HFF-Myc (cell line): Measurements from ENCODE around the gene DTHD1.

ENCODE experiments used
- DNase-seq: peaks from one replicate; pipeline ENCODE4 v3.0.0-alpha.2; 2011; ENCODE audit warnings: low read depth; ENCODE audit errors: extremely low read depth
- H3K4me3 ChIP-seq: replicated peaks from 2 replicates; pipeline ENCODE4 v1.5.1; 2011; ENCODE audit warnings: low read depth, mild to moderate bottlenecking, control low read depth, low read length
- TF ChIP-seq, protein P1 (sequence below): IDR thresholded peaks from 2 replicates; pipeline ENCODE4 v1.5.1; 2012; ENCODE audit warnings: mild to moderate bottlenecking, low read depth, low read length, control low read depth; ENCODE audit errors: missing control alignments

The DTHD1 gene

DNA sequence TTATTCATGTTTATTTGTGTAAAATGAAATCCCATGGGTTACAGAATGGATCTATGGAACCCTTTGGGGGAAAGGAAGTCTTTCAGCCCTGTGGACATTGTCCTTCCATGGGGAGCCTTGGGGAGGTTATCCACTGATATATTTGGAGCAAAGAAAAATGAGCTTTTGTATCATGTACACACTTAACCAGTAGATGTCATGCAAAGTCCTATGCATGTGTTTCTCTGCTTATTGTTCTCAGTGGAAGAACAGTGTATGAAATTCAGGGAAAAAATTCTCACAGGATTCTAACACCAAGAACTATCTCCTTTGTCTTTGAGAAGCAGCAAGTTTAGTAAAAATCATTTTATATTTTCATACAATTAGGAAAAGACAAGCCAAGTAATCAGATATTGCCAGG lies 105.3 kb downstream of the DTHD1 start:
- H3K4me3 ChIP-seq, result no peak overlapping the region
- DNase-seq, result no peak
- TF ChIP-seq, protein P1, sequence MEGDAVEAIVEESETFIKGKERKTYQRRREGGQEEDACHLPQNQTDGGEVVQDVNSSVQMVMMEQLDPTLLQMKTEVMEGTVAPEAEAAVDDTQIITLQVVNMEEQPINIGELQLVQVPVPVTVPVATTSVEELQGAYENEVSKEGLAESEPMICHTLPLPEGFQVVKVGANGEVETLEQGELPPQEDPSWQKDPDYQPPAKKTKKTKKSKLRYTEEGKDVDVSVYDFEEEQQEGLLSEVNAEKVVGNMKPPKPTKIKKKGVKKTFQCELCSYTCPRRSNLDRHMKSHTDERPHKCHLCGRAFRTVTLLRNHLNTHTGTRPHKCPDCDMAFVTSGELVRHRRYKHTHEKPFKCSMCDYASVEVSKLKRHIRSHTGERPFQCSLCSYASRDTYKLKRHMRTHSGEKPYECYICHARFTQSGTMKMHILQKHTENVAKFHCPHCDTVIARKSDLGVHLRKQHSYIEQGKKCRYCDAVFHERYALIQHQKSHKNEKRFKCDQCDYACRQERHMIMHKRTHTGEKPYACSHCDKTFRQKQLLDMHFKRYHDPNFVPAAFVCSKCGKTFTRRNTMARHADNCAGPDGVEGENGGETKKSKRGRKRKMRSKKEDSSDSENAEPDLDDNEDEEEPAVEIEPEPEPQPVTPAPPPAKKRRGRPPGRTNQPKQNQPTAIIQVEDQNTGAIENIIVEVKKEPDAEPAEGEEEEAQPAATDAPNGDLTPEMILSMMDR, result no peak

DNA sequence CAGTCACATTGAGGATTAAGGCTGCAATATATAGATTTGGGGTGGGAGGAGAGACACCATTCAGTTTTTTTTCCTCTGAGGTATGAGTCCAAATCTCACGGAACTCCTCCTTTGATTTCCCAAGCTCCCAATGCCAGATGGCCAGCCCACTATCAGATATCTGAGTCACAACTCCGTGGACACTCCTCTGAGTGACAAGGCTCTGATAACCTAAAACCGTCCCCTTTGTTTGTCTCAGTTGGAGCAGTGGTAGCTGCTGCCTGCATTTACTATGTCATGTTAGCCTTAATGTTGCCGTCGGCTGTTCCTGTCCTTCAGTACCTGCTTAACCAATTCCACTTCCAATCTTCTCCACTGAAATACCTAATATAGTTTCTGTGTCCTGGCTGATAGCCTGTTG lies 107.3 kb downstream of the DTHD1 start:
- no peak for DNase-seq
- TF ChIP-seq, protein P1, result no peak

DNA sequence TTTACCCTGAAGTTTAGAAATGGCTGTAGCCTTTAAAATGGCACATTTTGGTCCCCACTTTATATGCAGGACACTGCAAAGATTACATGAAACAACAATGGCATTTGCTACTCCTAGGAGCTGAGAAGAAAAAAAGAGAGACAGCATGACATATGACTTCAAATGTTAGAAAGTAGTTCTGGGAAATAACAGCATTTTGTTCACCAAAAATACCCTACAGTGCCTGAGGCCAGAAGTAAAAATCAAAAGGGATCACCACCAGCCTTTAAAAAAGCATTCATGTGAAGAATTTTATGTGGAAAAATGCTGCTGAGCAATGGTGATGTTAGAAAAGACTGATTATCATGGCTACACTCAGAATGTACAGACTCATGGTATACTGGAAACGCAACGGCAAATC lies 110.0 kb downstream of the DTHD1 start:
- TF ChIP-seq, protein P1, result no peak
- no peak overlapping the region for H3K4me3 ChIP-seq
- DNase-seq, result no peak

More for the DNA sequence above, 107.3 kb downstream of the DTHD1 start:
- no peak overlapping the region for H3K4me3 ChIP-seq

DNA sequence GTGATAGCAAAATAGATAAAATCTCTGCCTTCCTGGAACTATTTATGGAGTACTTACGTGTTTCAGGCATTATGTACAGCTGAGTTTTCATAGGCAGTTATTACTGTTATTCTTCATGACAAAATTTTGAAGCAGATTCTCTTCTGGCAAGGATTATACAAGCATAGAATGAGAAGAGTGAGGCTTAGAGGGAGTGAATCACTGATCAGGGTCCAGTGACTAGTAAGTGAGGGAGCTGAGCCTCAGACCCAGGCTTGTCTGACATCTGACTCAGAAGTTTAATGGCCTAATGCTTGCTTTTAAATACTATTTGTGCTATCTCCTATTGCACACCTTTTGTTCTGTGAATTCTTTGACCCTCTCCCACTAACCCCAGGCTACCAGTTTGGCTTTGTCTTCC lies 110.6 kb downstream of the DTHD1 start:
- TF ChIP-seq, protein P1, result no peak
- DNase-seq, result no peak
- no peak overlapping the region for H3K4me3 ChIP-seq

DNA sequence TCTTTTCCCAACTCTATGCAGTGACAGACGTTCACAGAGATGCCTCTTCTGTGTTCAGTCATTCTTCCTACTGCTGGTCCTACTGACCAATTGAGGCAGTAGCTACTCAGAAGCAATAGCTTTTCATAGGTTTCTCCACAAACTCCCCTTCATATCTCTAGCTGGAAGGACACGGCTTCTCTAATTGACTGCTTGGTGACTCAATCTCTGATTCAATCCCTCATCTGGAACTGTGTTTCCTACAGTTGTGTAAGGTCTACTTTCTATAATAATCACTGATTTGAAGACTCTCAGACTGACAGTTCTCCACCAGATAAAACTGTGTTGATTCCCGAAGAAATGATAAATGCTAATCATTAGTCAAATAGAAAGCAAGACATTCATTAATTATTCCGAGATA lies 111.5 kb downstream of the DTHD1 start:
- TF ChIP-seq, protein P1, result no peak

More for the DNA sequence above, 111.5 kb downstream of the DTHD1 start:
- no peak overlapping the region for H3K4me3 ChIP-seq
- DNase-seq, result no peak
